IPS-20b (cell line): ENCODE data around the gene ASB8.

Experiments
- H3K27ac ChIP-seq: one replicate; pipeline ENCODE4 v1.5.1; 2013; ENCODE audit warnings: low read length
- H3K27me3 ChIP-seq: 2 replicates; pipeline ENCODE4 v1.6.1; 2013; ENCODE audit warnings: mild to moderate bottlenecking, low read length, inconsistent platforms; ENCODE audit not compliant: insufficient read depth
- H3K36me3 ChIP-seq: 2 replicates; pipeline ENCODE4 v1.6.1; 2013; ENCODE audit warnings: low read depth, mild to moderate bottlenecking, inconsistent platforms, low read length, moderate library complexity; ENCODE audit not compliant: insufficient read depth
- H3K4me1 ChIP-seq: 2 replicates; pipeline ENCODE4 v1.6.1; 2013; ENCODE audit warnings: mild to moderate bottlenecking, control low read depth, inconsistent platforms, low read length, moderate library complexity; ENCODE audit not compliant: insufficient read depth
- H3K4me3 ChIP-seq: 2 replicates; pipeline ENCODE4 v1.5.1; 2013; ENCODE audit warnings: mild to moderate bottlenecking, low read length, inconsistent platforms
- H3K9ac ChIP-seq: 2 replicates; pipeline ENCODE4 v1.6.1; 2013; ENCODE audit warnings: low read depth, mild to moderate bottlenecking, inconsistent platforms, low read length, moderate library complexity
- H3K9me3 ChIP-seq: 2 replicates; pipeline ENCODE4 v1.6.1; 2013; ENCODE audit warnings: mild to moderate bottlenecking, low read depth, low read length, inconsistent platforms; ENCODE audit not compliant: insufficient read depth

ASB8 gene

GRCh38 chr12:48180857-48181495 lies 23.7 kb upstream of the ASB8 start:
- no peak overlapping the region for H3K4me3 ChIP-seq
- no peaks in the 10 kb centered on the region for H3K9me3 ChIP-seq
- H3K4me1 ChIP-seq: peaks cover 22% of the 10 kb centered on the region; the same call in 1 of the 2 replicates
- H3K36me3 ChIP-seq: no peaks in the 10 kb centered on the region
- no peak overlapping the region for H3K27ac ChIP-seq
- no peak overlapping the region for H3K9ac ChIP-seq
- peaks cover 76% of the 10 kb centered on the region for H3K27me3 ChIP-seq

GRCh38 chr12:48180424-48180823 lies 23.1 kb upstream of the ASB8 start:
- Histone ChIP-seq H3K9ac (no peak overlapping the region), H3K27me3 (peaks cover 70% of the 10 kb centered on the region), H3K27ac (no peak overlapping the region), H3K9me3 (no peaks in the 10 kb centered on the region), H3K4me3 (no peak overlapping the region), H3K4me1 (peaks cover 17% of the 10 kb centered on the region; the same call in 1 of the 2 replicates), H3K36me3 (no peaks in the 10 kb centered on the region)

- Histone ChIP-seq H3K4me1 (peaks cover 15% of the 10 kb centered on the region; the same call in 1 of the 2 replicates), H3K4me3 (no peak overlapping the region), H3K36me3 (no peaks in the 10 kb centered on the region), H3K9ac (no peak overlapping the region), H3K27ac (no peak overlapping the region), H3K9me3 (no peaks in the 10 kb centered on the region), H3K27me3 (peaks cover 61% of the 10 kb centered on the region)
Observed at GRCh38 chr12:48179466-48179865, 22.2 kb upstream of the ASB8 start.

GRCh38 chr12:48177982-48178381 lies 20.7 kb upstream of the ASB8 start:
- Histone ChIP-seq H3K4me3 (no peak overlapping the region), H3K9me3 (no peaks in the 10 kb centered on the region), H3K4me1 (peaks cover 15% of the 10 kb centered on the region; the same call in 1 of the 2 replicates), H3K9ac (no peak overlapping the region), H3K27ac (no peak overlapping the region), H3K27me3 (peaks cover 46% of the 10 kb centered on the region), H3K36me3 (no peaks in the 10 kb centered on the region)

- Histone ChIP-seq H3K36me3 (no peaks in the 10 kb centered on the region), H3K4me3 (peak overlapping the region; percentile 48; the same call in 1 of the 2 replicates)
Observed at GRCh38 chr12:48176417-48176751, 19.1 kb upstream of the ASB8 start.

GRCh38 chr12:48175613-48176416 lies 18.5 kb upstream of the ASB8 start:
- Histone ChIP-seq H3K4me3 (peak overlapping the region; percentile 48), H3K4me1 (peaks cover 10% of the 10 kb centered on the region; the same call in 1 of the 2 replicates), H3K27me3 (peaks cover 24% of the 10 kb centered on the region), H3K9ac (peak overlapping the region; percentile 11; the same call in 1 of the 2 replicates), H3K27ac (no peak overlapping the region), H3K9me3 (no peaks in the 10 kb centered on the region), H3K36me3 (no peaks in the 10 kb centered on the region)

More at GRCh38 chr12:48176417-48176751, 19.1 kb upstream of the ASB8 start:
- H3K4me1 ChIP-seq: peaks cover 10% of the 10 kb centered on the region; the same call in 1 of the 2 replicates
- H3K9me3 ChIP-seq: no peaks in the 10 kb centered on the region
- no peak overlapping the region; the same call in 1 of the 2 replicates for H3K9ac ChIP-seq
- H3K27me3 ChIP-seq: peaks cover 30% of the 10 kb centered on the region
- no peak overlapping the region for H3K27ac ChIP-seq

- H3K9ac ChIP-seq: no peak overlapping the region
- no peak overlapping the region for H3K4me3 ChIP-seq
- no peaks in the 10 kb centered on the region for H3K4me1 ChIP-seq
- H3K36me3 ChIP-seq: no peaks in the 10 kb centered on the region
- no peak overlapping the region for H3K27ac ChIP-seq
- H3K9me3 ChIP-seq: no peaks in the 10 kb centered on the region
- H3K27me3 ChIP-seq: no peaks in the 10 kb centered on the region; the same call in 1 of the 2 replicates
Observed at GRCh38 chr12:48169011-48169410, 11.7 kb upstream of the ASB8 start.

- H3K36me3 ChIP-seq: no peaks in the 10 kb centered on the region
- H3K4me1 ChIP-seq: no peaks in the 10 kb centered on the region
- no peak overlapping the region for H3K27ac ChIP-seq
- no peaks in the 10 kb centered on the region; the same call in 1 of the 2 replicates for H3K27me3 ChIP-seq
- no peaks in the 10 kb centered on the region for H3K9me3 ChIP-seq
- no peak overlapping the region for H3K9ac ChIP-seq
- H3K4me3 ChIP-seq: no peak overlapping the region
Observed at GRCh38 chr12:48165089-48165981, 8.0 kb upstream of the ASB8 start.

- no peaks in the 10 kb centered on the region; the same call in 1 of the 2 replicates for H3K27me3 ChIP-seq
- no peaks in the 10 kb centered on the region for H3K4me1 ChIP-seq
- no peaks in the 10 kb centered on the region for H3K36me3 ChIP-seq
- no peak overlapping the region for H3K4me3 ChIP-seq
- H3K9me3 ChIP-seq: no peaks in the 10 kb centered on the region
- H3K27ac ChIP-seq: no peak overlapping the region
- H3K9ac ChIP-seq: no peak overlapping the region
Observed at GRCh38 chr12:48164451-48164850, 7.1 kb upstream of the ASB8 start.

- H3K36me3 ChIP-seq: no peaks in the 10 kb centered on the region
- no peak overlapping the region for H3K4me3 ChIP-seq
- H3K9me3 ChIP-seq: no peaks in the 10 kb centered on the region
- H3K9ac ChIP-seq: no peak overlapping the region
- no peaks in the 10 kb centered on the region; the same call in 1 of the 2 replicates for H3K27me3 ChIP-seq
- H3K4me1 ChIP-seq: no peaks in the 10 kb centered on the region
- no peak overlapping the region for H3K27ac ChIP-seq
Observed at GRCh38 chr12:48163150-48163747, 5.9 kb upstream of the ASB8 start.

- Histone ChIP-seq H3K4me3 (no peak overlapping the region), H3K36me3 (no peaks in the 10 kb centered on the region), H3K27me3 (no peaks in the 10 kb centered on the region; the same call in 1 of the 2 replicates), H3K27ac (no peak overlapping the region), H3K9ac (no peak overlapping the region), H3K9me3 (no peaks in the 10 kb centered on the region), H3K4me1 (peaks cover 5% of the 10 kb centered on the region; the same call in 1 of the 2 replicates)
Observed at GRCh38 chr12:48160807-48161206, 3.5 kb upstream of the ASB8 start.
